Stimulated activated memory B cell treated with anti-CD40 and anti-IgM and Interleukin-4, amounts not matched to agents 10 μg/mL and 1 μg/mL and 100 μg/mL, for 72 hours (primary cell): ENCODE measurements around the gene ELF3.
"Not testable (repeated sequence)": the region's sequence is repeated elsewhere in the genome, so short reads cannot be mapped to it uniquely, and the experiment has no call there.

ENCODE experiments used
- ATAC-seq: fragments of 150-1000 bp; cut with Tn5 transposase; 2 replicates; pipeline ENCODE4 v1.10.0; 2021
- H3K27ac Mint-ChIP-seq: one replicate; pipeline ENCODE4 v1.8.0; 2022; ENCODE audit warnings: mild to moderate bottlenecking, mixed read lengths
- H3K27me3 Mint-ChIP-seq: one replicate; pipeline ENCODE4 v1.8.0; 2022; ENCODE audit warnings: mixed read lengths
- H3K36me3 Mint-ChIP-seq: one replicate; pipeline ENCODE4 v1.8.0; 2022; ENCODE audit warnings: mixed read lengths
- H3K4me1 Mint-ChIP-seq: one replicate; pipeline ENCODE4 v1.8.0; 2022; ENCODE audit warnings: mixed read lengths
- H3K4me3 Mint-ChIP-seq: one replicate; pipeline ENCODE4 v1.8.0; 2022; ENCODE audit warnings: mild to moderate bottlenecking, moderate library complexity, mixed read lengths
- H3K9me3 Mint-ChIP-seq: one replicate; pipeline ENCODE4 v1.8.0; 2022; ENCODE audit warnings: mixed read lengths

Gene ELF3

DNA sequence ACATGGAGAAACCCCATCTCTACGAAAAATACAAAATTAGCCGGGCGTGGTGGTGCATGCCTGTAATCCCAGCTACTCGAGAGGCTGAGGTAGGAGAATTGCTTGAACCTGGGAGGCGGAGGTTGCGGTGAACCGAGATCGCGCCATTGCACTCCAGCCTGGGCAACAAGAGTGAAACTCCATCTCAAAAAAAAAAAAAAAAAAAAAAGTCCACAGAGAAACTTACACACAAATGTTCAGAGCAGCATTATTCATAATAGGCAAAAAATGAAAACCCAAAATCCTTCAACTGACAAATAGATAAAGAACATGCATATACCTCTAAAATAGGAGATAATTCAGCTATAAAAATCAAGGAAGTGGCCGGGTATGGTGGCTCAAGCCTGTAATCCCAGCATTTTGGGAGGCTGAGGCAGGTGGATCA lies 54.5 kb downstream of the ELF3 start:
- H3K4me3 Mint-ChIP-seq, H3K36me3 Mint-ChIP-seq, ATAC-seq, H3K27ac Mint-ChIP-seq, H3K9me3 Mint-ChIP-seq, H3K4me1 Mint-ChIP-seq: not testable (repeated sequence)
- peaks cover 19% of the 10 kb centered on the region for H3K27me3 Mint-ChIP-seq
